Peyer's patch (tissue), 4 donors: ENCODE measurements around the gene CAPNS1. TPM values are rescaled to one million over a fixed set of nuclear protein-coding genes. Genes with fewer than 3 reads are reported as not detected.

Source experiments
- DNase-seq, 3 donors: peaks; one replicate each; pipeline ENCODE4 v3.0.0-alpha.2; 2017 to 2019
- H3K27ac ChIP-seq, 4 donors: fragments of 200-600 bp; sonication (generic); one replicate each; pipeline ENCODE4 v1.5.1; 2016 to 2019
- H3K27me3 ChIP-seq, 2 donors: fragments of 200-600 bp; sonication (generic); one replicate each; pipeline ENCODE4 v1.5.1; 2019
- H3K36me3 ChIP-seq, 3 donors: fragments of 200-600 bp; sonication (generic); one replicate each; pipeline ENCODE4 v1.5.1; 2016 to 2019
- H3K4me1 ChIP-seq, 4 donors: fragments of 200-600 bp; sonication (generic); one replicate each; pipeline ENCODE4 v1.5.1; 2016 to 2019
- H3K4me3 ChIP-seq, 4 donors: fragments of 200-600 bp; sonication (generic); 1 replicate in 3 of 4; 2 replicates in 1 of 4; pipeline ENCODE4 v1.5.1; 2016 to 2019; ENCODE audit warnings: mild to moderate bottlenecking in 1 of 4
- H3K9me3 ChIP-seq, 4 donors: fragments of 200-600 bp; sonication (generic); one replicate each; pipeline ENCODE4 v1.5.1; 2016 to 2019; ENCODE audit warnings: mild to moderate bottlenecking in 1 of 4
- POLR2A ChIP-seq, 2 donors: fragments of 450-650 bp; IDR thresholded peaks; one replicate each; pipeline ENCODE4 v1.5.1; 2017; ENCODE audit warnings: antibody characterized with exemption in 2 of 2, mild to moderate bottlenecking in 2 of 2, moderate library complexity in 2 of 2
- total RNA-seq, 4 donors: library from RNA; depleted of rRNA; stranded (reverse); fragments of >200 nt; gene quantifications; one replicate each; pipeline ENCODE4 v1.1.0, GENCODE V29; 2016
- TF ChIP-seq, protein P1 (sequence below), 6 experiments: fragments of 450-650 bp in 4 of 6; fragments of 200-600 bp in 2 of 6; sonication (generic) in 1 of 6; IDR thresholded peaks; one replicate each; pipeline ENCODE4 v1.5.1; 2017 to 2019; ENCODE audit warnings: antibody characterized with exemption in 6 of 6, mild to moderate bottlenecking in 3 of 6, moderate library complexity in 1 of 6

CAPNS1 gene
- total RNA-seq, result 100 to 1,000 TPM; 131 to 320 (median 263) TPM

- peak; percentile 96 to 98 for TF ChIP-seq POLR2A (IDR thresholded peaks at IDR 0.05)
- TF ChIP-seq, protein P1, sequence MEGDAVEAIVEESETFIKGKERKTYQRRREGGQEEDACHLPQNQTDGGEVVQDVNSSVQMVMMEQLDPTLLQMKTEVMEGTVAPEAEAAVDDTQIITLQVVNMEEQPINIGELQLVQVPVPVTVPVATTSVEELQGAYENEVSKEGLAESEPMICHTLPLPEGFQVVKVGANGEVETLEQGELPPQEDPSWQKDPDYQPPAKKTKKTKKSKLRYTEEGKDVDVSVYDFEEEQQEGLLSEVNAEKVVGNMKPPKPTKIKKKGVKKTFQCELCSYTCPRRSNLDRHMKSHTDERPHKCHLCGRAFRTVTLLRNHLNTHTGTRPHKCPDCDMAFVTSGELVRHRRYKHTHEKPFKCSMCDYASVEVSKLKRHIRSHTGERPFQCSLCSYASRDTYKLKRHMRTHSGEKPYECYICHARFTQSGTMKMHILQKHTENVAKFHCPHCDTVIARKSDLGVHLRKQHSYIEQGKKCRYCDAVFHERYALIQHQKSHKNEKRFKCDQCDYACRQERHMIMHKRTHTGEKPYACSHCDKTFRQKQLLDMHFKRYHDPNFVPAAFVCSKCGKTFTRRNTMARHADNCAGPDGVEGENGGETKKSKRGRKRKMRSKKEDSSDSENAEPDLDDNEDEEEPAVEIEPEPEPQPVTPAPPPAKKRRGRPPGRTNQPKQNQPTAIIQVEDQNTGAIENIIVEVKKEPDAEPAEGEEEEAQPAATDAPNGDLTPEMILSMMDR (IDR thresholded peaks at IDR 0.05), result peak in 2 of 6 experiments; percentile 9 to 23
- Histone ChIP-seq H3K27me3 (no peaks in the 10 kb centered on the region), H3K36me3 (peaks cover 0 to 31% (median 0%) of the 10 kb centered on the region in 3 donors), H3K9me3 (no peaks in the 10 kb centered on the region), H3K4me3 (peak within 1 kb of the TSS; percentile 69 to 86 (median 82)), H3K27ac (peak within 1 kb of the TSS; percentile 93 to 99 (median 97)), H3K4me1 (peaks cover 0 to 18% (median 5%) of the 10 kb centered on the region in 4 donors)
- DNase-seq, result peak; percentile 92 to 98 (median 98)
Observed at GRCh38 chr19:36139473-36140303, at the start of gene CAPNS1. CAPNS1 (plus strand) TSS chr19:36140066; CDS start chr19:36141012, 946 bp downstream.

GRCh38 chr19:36090910-36091695 is 48.8 kb upstream of the CAPNS1 start:
- H3K4me3 ChIP-seq, result no peak overlapping the region
- no peaks in the 10 kb centered on the region for H3K36me3 ChIP-seq
- no peaks in the 10 kb centered on the region for H3K9me3 ChIP-seq
- TF ChIP-seq, protein P1 (IDR thresholded peaks at IDR 0.05), result no peak
- no peak for TF ChIP-seq POLR2A (IDR thresholded peaks at IDR 0.05)
- H3K4me1 ChIP-seq, result no peaks in the 10 kb centered on the region
- H3K27ac ChIP-seq, result no peak overlapping the region
- no peak for DNase-seq
- H3K27me3 ChIP-seq, result no peaks in the 10 kb centered on the region

- Histone ChIP-seq H3K36me3 (no peaks in the 10 kb centered on the region), H3K9me3 (no peaks in the 10 kb centered on the region), H3K4me1 (no peaks in the 10 kb centered on the region), H3K27ac (no peak overlapping the region), H3K27me3 (no peaks in the 10 kb centered on the region), H3K4me3 (no peak overlapping the region)
- TF ChIP-seq, protein P1 (IDR thresholded peaks at IDR 0.05), result no peak
- no peak for DNase-seq
Observed at GRCh38 chr19:36092566-36092965, 47.3 kb upstream of the CAPNS1 start.

GRCh38 chr19:36093146-36093662 is 46.7 kb upstream of the CAPNS1 start:
- H3K9me3 ChIP-seq, result no peaks in the 10 kb centered on the region
- H3K27me3 ChIP-seq, result no peaks in the 10 kb centered on the region
- TF ChIP-seq, protein P1 (IDR thresholded peaks at IDR 0.05), result no peak
- no peak for TF ChIP-seq POLR2A (IDR thresholded peaks at IDR 0.05)
- H3K4me1 ChIP-seq, result no peaks in the 10 kb centered on the region
- DNase-seq, result no peak
- H3K27ac ChIP-seq, result no peak overlapping the region
- H3K36me3 ChIP-seq, result no peaks in the 10 kb centered on the region
- no peak overlapping the region for H3K4me3 ChIP-seq

GRCh38 chr19:36093687-36094086 is 46.2 kb upstream of the CAPNS1 start:
- no peaks in the 10 kb centered on the region for H3K27me3 ChIP-seq
- H3K36me3 ChIP-seq, result no peaks in the 10 kb centered on the region
- H3K9me3 ChIP-seq, result no peaks in the 10 kb centered on the region
- H3K4me1 ChIP-seq, result no peaks in the 10 kb centered on the region
- TF ChIP-seq, protein P1 (IDR thresholded peaks at IDR 0.05), result no peak
- TF ChIP-seq POLR2A (IDR thresholded peaks at IDR 0.05), result no peak
- no peak overlapping the region for H3K4me3 ChIP-seq
- no peak for DNase-seq
- H3K27ac ChIP-seq, result no peak overlapping the region
